ENCODE data around the gene IGF2BP2.
"Not testable (repeated sequence)": the region's sequence is repeated elsewhere in the genome, so short reads cannot be mapped to it uniquely, and the experiment has no call there.

IGF2BP2 gene

GRCh38 chr3:185781759-185782158 lies 43.1 kb downstream of the IGF2BP2 start:
- no peak overlapping the region for H3K4me3 ChIP-seq (ENCODE audit: low read length)
- DNase-seq (ENCODE audit: low read depth, low spot score), result no peak

GRCh38 chr3:185779461-185779860 lies 45.4 kb downstream of the IGF2BP2 start:
- H3K4me3 ChIP-seq (ENCODE audit: low read length), result no peak overlapping the region
- no peak for DNase-seq (ENCODE audit: low read depth, low spot score)

- DNase-seq (ENCODE audit: low read depth, low spot score), result no peak
- no peak overlapping the region for H3K4me3 ChIP-seq (ENCODE audit: low read length)
Measured at GRCh38 chr3:185778821-185779220, 46.0 kb downstream of the IGF2BP2 start.

- DNase-seq (ENCODE audit: low read depth, low spot score), result no peak
- H3K4me3 ChIP-seq (ENCODE audit: low read length), result no peak overlapping the region
Measured at GRCh38 chr3:185778094-185778493, 46.7 kb downstream of the IGF2BP2 start.

GRCh38 chr3:185770109-185770508 lies 54.7 kb downstream of the IGF2BP2 start:
- no peak for DNase-seq (ENCODE audit: low read depth, low spot score)
- no peak overlapping the region for H3K4me3 ChIP-seq (ENCODE audit: low read length)

- not testable (repeated sequence) for H3K4me3 ChIP-seq (ENCODE audit: low read length)
- DNase-seq (ENCODE audit: low read depth, low spot score), result peak; percentile 78
Measured at GRCh38 chr3:185768578-185768982, 56.3 kb downstream of the IGF2BP2 start.

GRCh38 chr3:185767002-185767688 lies 57.7 kb downstream of the IGF2BP2 start:
- DNase-seq (ENCODE audit: low read depth, low spot score), result no peak
- no peak overlapping the region for H3K4me3 ChIP-seq (ENCODE audit: low read length)

- H3K4me3 ChIP-seq (ENCODE audit: low read length), result no peak overlapping the region
- no peak for DNase-seq (ENCODE audit: low read depth, low spot score)
Measured at GRCh38 chr3:185766329-185767001, 58.4 kb downstream of the IGF2BP2 start.

- H3K4me3 ChIP-seq (ENCODE audit: low read length), result no peak overlapping the region
- DNase-seq (ENCODE audit: low read depth, low spot score), result no peak
Measured at GRCh38 chr3:185764980-185765370, 59.9 kb downstream of the IGF2BP2 start.

GRCh38 chr3:185764163-185764979 lies 60.5 kb downstream of the IGF2BP2 start:
- no peak for DNase-seq (ENCODE audit: low read depth, low spot score)
- no peak overlapping the region for H3K4me3 ChIP-seq (ENCODE audit: low read length)

- peak; percentile 42 for DNase-seq (ENCODE audit: low read depth, low spot score)
Measured at GRCh38 chr3:185763347-185764005, 61.4 kb downstream of the IGF2BP2 start.

GRCh38 chr3:185760550-185760949 lies 64.3 kb downstream of the IGF2BP2 start:
- no peak overlapping the region for H3K4me3 ChIP-seq (ENCODE audit: low read length)
- no peak for DNase-seq (ENCODE audit: low read depth, low spot score)

More at GRCh38 chr3:185763347-185764005, 61.4 kb downstream of the IGF2BP2 start:
- H3K4me3 ChIP-seq (ENCODE audit: low read length), result no peak overlapping the region

- no peak overlapping the region for H3K4me3 ChIP-seq (ENCODE audit: low read length)
- DNase-seq (ENCODE audit: low read depth, low spot score), result no peak
Measured at GRCh38 chr3:185760088-185760487, 64.8 kb downstream of the IGF2BP2 start.

- no peak for DNase-seq (ENCODE audit: low read depth, low spot score)
- no peak overlapping the region for H3K4me3 ChIP-seq (ENCODE audit: low read length)
Measured at GRCh38 chr3:185759512-185759911, 65.3 kb downstream of the IGF2BP2 start.

- no peak for DNase-seq (ENCODE audit: low read depth, low spot score)
- no peak overlapping the region for H3K4me3 ChIP-seq (ENCODE audit: low read length)
Measured at GRCh38 chr3:185758912-185759311, 65.9 kb downstream of the IGF2BP2 start.

- no peak for DNase-seq (ENCODE audit: low read depth, low spot score)
- no peak overlapping the region for H3K4me3 ChIP-seq (ENCODE audit: low read length)
Measured at GRCh38 chr3:185757176-185757575, 67.7 kb downstream of the IGF2BP2 start.

- no peak for DNase-seq (ENCODE audit: low read depth, low spot score)
- no peak overlapping the region for H3K4me3 ChIP-seq (ENCODE audit: low read length)
Measured at GRCh38 chr3:185756477-185756876, 68.4 kb downstream of the IGF2BP2 start.

- no peak overlapping the region for H3K4me3 ChIP-seq (ENCODE audit: low read length)
- DNase-seq (ENCODE audit: low read depth, low spot score), result no peak
Measured at GRCh38 chr3:185754920-185755319, 69.9 kb downstream of the IGF2BP2 start.

- no peak overlapping the region for H3K4me3 ChIP-seq (ENCODE audit: low read length)
Measured at GRCh38 chr3:185753354-185753753, 71.5 kb downstream of the IGF2BP2 start.

GRCh38 chr3:185750702-185751101 lies 74.1 kb downstream of the IGF2BP2 start:
- no peak for DNase-seq (ENCODE audit: low read depth, low spot score)
- no peak overlapping the region for H3K4me3 ChIP-seq (ENCODE audit: low read length)

More at GRCh38 chr3:185753354-185753753, 71.5 kb downstream of the IGF2BP2 start:
- DNase-seq (ENCODE audit: low read depth, low spot score), result no peak

Measured in Jurkat, Clone E6-1 (cell line).